NAMALWA (cell line): ENCODE results near the gene ZCCHC4.

Source experiments
- DNase-seq: peaks from one replicate; pipeline ENCODE4 v3.0.0-alpha.2; 2015; ENCODE audit warnings: low spot score

Gene ZCCHC4

GRCh38 chr4:25312496-25313200 is at the start of gene ZCCHC4:
TSS of gene ZCCHC4 (plus strand) at chr4:25312774. CDS start at chr4:25312810, 36 bp downstream.
- peak; percentile 92 for DNase-seq

- no peak for DNase-seq
Observed at GRCh38 chr4:25271866-25272265, 40.7 kb upstream of the ZCCHC4 start.

DNA sequence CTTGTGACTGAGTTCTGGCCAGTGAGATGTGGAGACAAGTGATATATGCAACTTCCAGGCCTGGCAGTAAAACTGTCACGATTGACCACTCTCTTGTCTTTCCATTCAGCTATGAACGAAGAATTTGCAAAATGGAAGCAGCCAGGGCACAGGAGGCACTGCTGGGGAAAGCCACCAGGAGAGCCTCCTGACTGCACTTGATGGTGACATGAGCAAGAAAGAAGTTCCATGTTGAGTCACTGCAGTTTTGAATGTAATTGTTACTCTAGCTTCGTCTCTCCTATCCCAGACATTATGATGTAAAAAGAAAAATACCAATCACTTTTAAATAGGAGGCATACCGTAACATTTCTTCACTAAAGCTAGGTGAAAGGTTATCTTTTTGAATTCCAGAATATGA is 32.4 kb upstream of the ZCCHC4 start:
- no peak for DNase-seq

GRCh38 chr4:25283948-25284347 is 28.6 kb upstream of the ZCCHC4 start:
- no peak for DNase-seq

DNA sequence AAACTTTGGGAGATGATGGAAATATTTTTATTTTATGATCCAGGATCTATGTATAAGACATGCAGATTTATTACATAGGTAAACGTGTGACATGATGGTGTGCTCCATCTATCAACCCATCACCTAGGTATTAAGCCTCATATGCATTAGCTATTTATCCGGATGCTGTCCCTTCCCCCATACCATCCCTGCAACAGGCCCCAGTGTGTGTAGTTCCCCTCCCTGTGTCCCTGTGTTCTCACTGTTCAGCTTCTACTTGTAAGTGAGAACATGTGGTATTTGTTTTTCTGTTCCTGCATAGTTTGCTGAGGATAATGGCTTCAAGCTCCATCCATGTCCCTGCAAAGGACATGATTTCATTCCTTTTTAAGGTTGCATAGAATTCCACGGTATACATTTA is 28.1 kb upstream of the ZCCHC4 start:
- DNase-seq, result no peak

DNA sequence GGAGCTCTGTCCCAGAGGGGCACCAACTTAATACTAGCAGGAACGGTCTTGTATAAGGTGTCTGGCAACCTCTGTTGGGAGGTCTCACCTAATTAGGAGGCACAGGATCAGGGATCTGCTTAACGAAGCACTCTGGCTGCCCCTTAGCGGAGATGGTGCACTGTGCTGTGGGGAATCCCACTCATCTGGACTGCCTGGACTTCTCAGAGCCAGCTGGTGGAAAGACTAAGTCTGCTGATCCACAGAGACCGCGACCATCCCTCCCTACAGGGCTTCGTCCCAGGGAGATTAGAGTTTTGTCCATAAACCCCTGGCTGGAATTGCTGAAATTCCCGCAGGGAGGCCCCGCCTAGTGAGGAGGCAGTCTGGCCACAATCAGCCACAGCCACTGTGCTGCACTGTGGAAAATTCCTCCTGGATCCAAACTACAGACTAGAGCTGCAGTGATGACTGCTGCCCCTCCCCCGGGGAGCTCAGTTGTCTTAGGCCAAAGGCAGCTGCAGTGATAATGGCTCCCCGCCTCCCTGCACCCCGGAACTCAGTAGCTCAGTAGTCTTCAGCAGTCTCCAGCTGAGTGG is 22.0 kb upstream of the ZCCHC4 start:
- DNase-seq, result no peak

GRCh38 chr4:25291158-25291733 is 21.3 kb upstream of the ZCCHC4 start:
- no peak for DNase-seq

DNA sequence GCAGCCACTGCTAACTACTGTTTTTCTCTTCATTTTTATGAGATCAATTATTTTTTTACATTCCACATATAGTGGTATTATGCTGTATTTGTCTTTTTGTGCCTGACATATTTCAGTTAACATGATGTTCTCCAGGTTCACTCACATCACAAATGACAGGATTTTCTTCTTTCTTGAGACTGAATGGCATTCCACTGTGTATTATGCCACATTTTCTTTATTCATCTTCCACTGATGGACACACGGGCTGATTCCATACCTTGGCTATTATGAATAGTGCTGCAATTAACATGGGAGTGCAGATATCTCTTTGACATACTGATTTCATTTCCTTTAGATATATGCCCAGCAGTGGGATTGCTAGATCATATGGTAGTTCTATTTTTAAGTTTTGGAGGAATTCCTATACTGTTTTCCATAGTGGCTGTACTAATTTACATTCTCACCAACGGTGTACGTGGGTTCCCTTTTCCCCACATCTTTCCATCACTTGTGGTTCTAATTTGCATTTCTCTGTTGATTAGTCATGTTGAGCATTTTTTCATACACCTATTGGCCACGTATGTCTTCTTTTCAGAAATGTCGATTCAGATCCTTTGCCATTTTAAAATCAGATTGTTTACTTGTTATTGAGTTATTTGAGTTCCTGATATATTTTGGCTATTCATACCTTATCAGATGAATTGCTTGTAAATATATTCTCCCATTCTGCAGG is 14.9 kb upstream of the ZCCHC4 start:
- no peak for DNase-seq

DNA sequence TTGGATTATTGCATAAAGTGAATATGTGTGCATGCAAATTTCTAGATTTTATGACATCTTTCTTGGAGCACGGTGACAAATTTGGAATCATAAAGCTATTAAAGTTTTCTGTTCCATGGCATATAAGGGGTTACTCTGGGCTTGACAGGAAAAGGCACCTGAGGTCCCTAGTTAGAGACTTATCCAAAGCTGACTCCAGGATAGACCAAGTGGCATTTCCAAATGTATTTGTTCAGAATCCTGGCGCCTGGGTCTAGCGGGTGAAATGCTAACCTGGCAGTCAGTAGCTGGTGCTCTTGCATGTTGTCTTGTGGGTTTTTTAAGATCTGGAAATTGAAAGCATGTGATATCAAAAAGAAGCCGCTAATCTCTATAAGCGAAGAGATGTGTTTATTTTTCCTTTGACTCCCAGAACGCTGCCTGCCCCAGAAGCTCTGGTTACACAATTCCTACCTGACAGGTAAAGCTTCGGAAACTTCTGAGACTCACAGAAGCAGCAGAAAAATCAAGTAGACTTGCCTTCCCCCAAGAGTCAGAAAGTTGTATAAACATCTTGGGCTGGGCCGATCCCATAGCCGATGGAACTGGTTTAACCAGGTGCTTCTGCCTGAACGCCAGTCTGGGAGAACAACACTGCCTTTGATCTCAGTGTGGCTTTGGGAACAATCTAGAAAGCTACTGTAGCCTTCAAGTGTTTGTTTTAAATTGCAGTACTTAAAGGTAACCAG is 12.9 kb upstream of the ZCCHC4 start:
- no peak for DNase-seq

DNA sequence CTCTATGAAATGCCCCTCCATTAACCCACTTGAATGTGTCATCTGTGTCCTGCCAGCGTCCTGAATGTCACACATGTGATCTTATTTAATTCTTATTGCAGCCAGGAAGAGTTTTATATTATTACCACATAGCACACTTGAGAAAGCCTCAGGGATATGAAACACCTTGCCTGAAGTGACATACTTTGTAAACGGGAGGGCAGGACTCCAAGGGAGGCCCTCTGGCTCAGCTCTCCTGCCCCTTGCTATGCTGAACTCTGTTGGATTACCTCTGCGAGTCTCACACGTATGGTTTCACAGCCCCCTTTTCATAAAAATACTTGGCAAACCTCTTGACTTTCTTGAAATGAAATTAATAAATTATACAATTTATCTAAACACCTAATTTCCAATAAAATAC is 11.1 kb upstream of the ZCCHC4 start:
- DNase-seq, result no peak

GRCh38 chr4:25302626-25303025 is 9.9 kb upstream of the ZCCHC4 start:
- no peak for DNase-seq

- no peak for DNase-seq
Observed at GRCh38 chr4:25303578-25303977, 9.0 kb upstream of the ZCCHC4 start.

DNA sequence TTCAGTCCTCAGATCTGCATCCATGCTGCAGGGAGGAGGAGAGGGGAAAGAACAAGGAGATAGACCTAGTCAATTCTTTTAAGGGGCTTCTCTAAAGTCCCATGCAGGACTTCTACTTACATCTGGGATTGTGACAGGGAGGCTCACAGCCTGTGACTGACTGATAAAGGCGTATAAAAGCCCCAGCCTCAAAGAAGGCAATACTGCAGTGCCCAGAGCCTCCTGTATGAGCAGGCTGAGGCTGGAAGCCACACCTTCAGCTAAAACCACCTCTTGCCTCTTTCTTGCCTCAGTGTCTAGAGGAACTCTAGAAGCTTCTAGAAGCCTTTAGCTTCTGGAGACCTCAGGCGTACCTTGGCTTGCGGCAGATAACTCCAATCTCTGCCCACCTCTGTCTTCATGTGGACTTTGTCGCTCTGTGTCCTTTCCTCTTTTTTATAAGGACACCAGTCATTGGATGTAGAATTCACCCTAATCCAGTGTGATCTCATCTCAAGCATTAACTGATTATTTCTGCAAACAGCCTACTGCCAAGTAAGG is 6.0 kb upstream of the ZCCHC4 start:
- no peak for DNase-seq

GRCh38 chr4:25307596-25307995 is 5.0 kb upstream of the ZCCHC4 start:
- DNase-seq, result no peak

- no peak for DNase-seq
Observed at GRCh38 chr4:25308306-25308705, 4.3 kb upstream of the ZCCHC4 start.

DNA sequence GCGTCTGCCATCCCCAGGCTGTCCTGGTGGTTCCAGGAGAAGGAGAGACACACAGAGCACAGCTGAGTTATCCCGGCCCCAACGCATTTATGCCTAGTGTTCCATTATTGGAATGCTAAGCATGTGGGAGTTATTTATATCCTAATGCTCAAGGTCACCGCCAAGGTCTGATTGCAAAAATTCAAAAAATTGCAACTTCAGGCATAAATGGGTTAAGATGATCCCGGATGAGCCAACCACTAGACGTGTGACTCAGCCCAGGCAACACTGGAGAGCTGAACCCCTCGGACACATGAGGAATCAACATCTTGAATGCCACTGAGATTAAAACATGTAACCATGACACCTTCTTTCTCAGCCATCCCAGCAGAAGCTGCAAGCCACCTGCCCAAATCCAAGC is 3.8 kb upstream of the ZCCHC4 start:
- DNase-seq, result no peak

- DNase-seq, result peak; percentile 14
Observed at GRCh38 chr4:25310066-25310802, 2.3 kb upstream of the ZCCHC4 start.

- DNase-seq, result no peak
Observed at GRCh38 chr4:25310803-25311166, 1.8 kb upstream of the ZCCHC4 start.

GRCh38 chr4:25313201-25313895 is 774 bp downstream of the ZCCHC4 start:
- no peak for DNase-seq

DNA sequence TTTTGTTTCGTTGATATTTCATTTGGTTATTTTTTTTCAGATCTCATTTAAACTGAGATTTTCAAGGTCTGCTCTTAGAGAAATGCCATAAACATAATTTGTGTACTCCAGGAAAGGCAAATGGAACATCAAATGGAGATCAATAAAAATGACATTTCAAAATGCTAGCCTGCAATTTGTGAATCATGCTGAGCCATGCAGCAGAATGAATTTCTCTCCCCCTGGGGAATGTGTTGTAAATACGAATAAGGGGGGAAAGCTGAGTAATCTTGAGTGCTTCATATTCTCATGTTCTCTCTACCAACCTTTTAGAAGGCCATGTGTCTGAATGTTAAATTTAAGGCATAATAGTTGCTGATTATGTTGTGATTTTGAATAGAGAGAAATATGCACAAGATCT is 7.8 kb downstream of the ZCCHC4 start:
- no peak for DNase-seq

DNA sequence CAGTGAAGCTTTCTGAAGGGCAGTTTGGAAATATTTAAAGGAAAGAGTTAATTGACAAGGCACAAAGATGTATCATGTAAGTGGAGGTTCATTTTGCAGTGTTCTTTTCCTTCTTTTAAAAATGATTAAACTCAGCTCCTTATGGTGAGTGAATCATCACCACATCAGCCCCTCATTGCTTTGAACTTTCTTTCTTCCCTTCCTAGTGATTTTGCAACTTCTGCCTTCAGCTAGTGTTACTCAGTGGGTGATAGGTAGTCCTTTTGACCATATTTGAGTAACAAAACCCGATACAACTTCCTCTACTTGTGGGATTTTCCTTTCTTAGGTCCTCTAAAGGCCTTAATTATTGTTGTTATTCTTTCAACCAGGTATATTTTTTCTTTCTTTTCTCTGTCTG is 8.2 kb downstream of the ZCCHC4 start:
- no peak for DNase-seq
